GM04504 (cell line): ENCODE measurements around the gene CTNNA2.
A peak's percentile ranks its signal among the peaks of the same experiment; 100 is the strongest.

Experiments used
- DNase-seq: peaks from one replicate; pipeline ENCODE4 v3.0.0-alpha.2; 2012; ENCODE audit warnings: low read depth

The CTNNA2 gene

DNA sequence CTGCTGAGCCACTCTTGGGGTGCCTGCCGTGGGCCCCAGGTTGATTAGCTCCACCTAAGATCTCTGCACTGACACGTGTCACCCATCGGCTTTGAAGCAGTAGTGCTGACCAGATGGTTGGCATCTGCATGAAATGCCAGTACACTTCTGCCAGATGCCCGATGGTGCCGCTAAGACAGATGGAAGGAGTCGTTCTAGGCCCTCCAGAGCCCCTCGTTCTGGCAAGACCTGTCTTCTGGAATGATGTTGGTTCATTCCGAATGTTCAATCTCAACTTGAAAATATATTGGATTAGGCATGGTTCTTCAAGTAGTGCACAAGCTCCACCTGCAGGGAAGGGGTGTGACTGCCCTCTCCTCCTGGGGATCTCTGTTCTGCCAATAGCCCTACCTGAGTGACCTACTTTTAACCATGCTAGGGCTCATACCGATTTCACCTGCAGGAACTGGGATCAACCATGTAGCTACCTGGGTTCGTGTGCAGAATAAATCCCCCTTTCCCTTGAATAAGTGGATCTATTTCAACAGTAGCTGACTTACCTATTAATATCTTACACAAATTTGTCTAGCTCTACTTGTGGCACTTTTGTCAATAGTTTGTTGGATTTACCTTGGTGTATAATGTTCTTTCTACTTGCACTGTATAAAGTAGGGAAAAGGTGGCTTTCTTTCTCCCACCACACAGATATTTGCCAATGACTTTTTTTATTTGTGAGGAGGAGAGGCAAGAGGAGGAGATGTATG, 342.6 kb downstream of the CTNNA2 start:
- no peak for DNase-seq

DNA sequence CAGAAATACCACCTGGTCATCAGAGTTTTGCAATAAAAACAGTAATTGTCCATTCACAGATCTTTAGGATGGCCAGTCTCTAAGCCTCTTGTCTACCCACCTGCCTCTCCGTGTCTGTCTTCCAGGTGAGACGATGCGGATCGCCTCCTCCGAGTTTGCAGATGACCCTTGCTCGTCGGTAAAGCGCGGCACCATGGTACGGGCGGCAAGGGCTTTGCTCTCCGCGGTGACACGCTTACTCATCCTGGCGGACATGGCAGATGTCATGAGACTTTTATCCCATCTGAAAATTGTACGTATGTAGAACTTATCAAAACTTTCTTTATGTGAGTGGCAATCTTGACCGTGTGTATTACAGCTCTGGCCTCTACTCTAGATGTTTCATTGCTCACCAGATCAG, 345.0 kb downstream of the CTNNA2 start:
- DNase-seq: no peak

- DNase-seq: no peak
Measured at GRCh38 chr2:79860228-79861058, 347.6 kb downstream of the CTNNA2 start.

DNA sequence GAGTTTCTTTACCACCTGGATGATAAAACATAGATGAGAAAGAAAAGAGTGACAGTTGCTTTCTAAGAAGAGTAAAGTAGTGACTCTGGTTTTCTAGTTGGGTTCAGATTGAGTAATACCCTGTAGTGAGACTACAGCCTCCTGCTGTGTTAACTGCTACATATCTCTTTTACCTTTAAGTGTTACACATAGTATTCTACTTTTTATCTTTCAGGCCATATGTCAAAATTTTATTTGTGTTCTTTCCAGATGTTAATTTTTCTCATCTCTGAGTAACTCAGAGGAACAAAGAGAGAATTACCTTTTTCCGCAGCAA, 348.2 kb downstream of the CTNNA2 start:
- no peak for DNase-seq

DNA sequence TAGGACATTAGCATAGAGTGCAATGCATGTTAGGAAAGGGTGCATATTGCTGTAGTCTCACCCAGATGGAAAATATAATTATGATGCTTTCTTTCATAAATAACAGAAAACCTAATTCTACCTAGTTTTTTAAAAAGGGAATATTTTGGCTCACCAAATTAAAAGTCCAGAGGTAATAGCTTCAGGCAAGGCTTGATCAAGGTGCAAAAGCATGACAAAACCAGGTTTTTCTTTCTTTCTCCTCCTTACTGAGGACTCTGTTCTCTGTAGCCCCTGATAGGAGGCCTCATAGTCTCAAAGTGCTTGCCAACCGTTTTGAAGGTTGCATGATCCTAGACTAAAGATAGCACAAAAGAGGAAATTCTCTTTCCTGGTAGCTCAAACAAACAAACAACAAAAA, 349.9 kb downstream of the CTNNA2 start:
- DNase-seq: no peak

DNA sequence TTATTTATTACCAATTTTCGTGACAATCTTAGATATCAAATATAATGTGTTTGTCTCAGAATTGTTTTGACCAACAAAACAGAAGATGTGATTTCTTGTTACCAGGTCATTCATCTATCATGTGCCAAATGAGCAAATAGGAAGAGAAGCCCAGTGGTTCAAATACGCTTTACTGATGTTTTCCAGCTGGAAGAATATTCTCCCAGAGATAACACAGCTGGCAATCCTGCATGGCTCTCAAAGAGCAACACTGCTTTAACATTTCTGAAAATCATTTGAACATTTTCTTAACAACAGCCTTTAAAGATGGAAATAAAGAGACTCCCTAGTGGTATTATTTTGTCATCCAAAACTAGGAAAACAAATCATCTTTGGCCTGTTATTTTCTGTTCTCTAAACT, 359.8 kb downstream of the CTNNA2 start:
- no peak for DNase-seq

GRCh38 chr2:79874015-79874414, 361.2 kb downstream of the CTNNA2 start:
- DNase-seq: no peak

DNA sequence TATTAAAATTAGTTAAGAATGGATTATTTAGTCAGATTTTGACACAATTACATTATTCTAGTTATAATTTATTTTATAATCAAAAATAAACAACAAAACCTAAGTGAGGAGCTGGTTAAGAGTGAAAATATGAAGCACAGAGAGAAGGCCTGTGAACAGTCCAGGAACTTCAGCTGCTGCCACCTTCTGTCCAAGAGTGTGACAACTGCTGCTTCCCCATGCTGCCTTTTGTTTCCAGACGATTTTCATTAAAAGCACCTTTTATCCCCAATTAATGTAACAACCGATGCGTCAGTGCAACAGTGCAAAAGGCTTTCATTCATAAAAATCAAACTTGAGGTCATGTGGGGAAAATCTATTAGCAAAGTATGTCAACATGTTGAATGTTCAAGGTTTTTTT, 363.6 kb downstream of the CTNNA2 start:
- no peak for DNase-seq

DNA sequence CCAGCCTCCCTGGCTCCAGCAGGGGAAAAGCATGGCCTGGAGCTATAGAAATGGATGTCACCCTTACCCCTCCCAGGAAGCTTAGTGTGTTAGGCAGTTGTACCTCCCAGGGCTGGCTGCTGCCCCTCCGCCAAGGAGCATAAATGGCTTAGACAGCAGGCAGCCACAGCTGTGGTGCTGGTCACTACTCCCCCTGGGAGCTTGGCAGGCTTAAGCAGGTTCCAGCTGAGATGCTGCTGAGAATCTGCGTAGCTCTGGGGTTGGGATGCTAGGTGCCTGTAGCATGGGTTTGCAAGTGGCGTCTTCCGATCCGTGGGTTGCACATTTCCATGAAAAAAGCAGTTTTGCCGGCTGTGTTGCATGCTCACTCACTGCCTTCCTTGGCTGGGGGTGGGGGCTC, 369.7 kb downstream of the CTNNA2 start:
- DNase-seq: no peak

GRCh38 chr2:79887747-79888374, 375.0 kb downstream of the CTNNA2 start:
- peak; percentile 27 for DNase-seq

- DNase-seq: no peak
Measured at GRCh38 chr2:79892123-79892522, 379.3 kb downstream of the CTNNA2 start.

- no peak for DNase-seq
Measured at GRCh38 chr2:79899196-79899595, 386.3 kb downstream of the CTNNA2 start.

DNA sequence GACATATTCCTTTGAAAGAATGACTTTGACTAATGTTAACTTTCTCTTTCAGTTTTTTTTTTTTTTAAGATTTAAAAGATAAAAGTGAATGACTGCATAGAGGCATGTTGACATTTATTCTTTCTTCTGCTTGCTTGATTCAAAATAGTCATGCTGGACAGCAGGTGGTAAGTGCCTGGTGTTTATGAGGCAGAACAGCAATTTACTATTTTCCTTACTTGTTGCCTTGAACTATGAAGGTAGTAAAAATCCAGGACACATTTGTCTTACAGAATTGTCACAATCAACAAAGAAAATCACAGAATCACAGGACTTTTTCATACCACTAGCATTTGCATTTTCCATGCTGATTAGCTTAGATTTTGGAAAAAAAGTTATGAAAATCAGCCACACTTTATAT, 388.3 kb downstream of the CTNNA2 start:
- DNase-seq: no peak

DNA sequence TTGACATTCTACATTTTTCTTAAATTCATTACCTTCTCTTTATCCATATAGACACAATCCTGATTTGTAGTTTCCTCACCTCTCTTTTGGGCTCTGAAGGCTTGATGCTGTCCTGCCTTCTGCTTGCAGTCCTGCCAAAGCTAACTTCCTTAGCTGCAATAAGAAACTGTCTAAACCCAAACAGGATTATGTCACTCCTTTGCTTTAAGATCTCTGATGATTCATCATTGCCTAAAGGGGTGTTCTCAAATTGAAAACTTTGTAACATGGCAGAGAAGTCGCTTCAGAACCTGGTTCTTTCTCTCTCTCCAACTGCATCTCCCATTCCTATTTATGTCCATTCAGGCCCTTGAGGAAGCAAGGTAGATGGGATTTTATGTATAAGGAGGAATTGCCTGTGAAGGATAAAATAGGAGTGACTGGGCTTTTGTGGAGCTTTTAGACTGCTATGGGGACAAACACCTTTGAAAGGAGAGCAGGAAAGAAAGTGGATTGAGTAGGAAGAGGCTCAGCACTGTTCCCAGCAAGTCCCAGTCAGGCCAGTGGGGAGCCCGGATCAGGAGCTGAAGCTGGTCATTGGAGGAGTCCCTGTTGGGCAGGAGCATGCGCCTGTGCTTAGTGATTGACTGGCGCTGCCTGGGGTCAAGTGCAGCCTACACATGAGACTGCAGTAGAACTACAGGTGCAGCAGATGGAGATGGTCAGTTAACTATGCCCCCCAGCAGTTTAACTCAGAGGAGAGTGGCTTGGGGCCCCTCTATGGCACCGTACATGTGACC, 390.6 kb downstream of the CTNNA2 start:
- DNase-seq: no peak

- no peak for DNase-seq
Measured at GRCh38 chr2:79906139-79906890, 393.5 kb downstream of the CTNNA2 start.

DNA sequence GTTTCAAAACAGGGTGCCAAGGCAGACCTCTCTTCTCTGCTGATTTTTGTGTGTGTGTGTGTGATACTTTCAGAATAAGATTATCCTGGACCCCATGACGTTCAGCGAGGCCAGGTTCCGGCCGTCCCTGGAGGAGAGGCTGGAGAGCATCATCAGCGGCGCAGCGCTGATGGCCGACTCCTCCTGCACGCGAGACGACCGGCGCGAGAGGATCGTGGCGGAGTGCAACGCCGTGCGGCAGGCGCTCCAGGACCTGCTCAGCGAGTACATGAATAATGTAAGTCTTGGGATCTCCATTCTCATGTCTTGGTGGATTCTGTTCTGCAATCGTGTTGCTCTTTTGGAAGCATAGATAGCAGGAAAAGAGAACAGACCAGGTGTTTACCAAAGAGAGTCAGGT, 396.7 kb downstream of the CTNNA2 start:
- DNase-seq: no peak

GRCh38 chr2:79910643-79911042, 397.8 kb downstream of the CTNNA2 start:
- no peak for DNase-seq

DNA sequence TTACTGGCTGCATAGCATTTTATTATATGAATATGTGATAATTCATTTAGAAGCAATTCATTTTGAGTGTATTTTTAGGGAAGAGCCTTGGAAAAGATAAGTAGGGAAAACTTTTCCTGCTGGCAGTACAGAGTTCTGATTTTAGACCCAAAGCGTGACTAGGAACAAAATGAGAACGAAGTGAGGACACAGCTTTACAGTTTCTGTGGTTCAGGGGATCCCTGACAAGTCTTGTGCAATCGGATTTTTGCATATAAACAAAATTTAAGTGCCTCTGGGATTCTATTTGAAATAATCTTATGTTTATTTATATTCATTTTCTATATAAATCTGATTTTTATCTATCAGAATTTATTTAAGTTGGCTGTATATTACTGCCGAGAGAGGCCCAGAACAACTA, 402.6 kb downstream of the CTNNA2 start:
- DNase-seq: no peak

- no peak for DNase-seq
Measured at GRCh38 chr2:79916285-79916684, 403.4 kb downstream of the CTNNA2 start.

GRCh38 chr2:79920512-79921076, 407.7 kb downstream of the CTNNA2 start:
- DNase-seq: no peak

- no peak for DNase-seq
Measured at GRCh38 chr2:79929624-79930023, 416.8 kb downstream of the CTNNA2 start.
